GM19043 (cell line): ENCODE results near the gene CPNE7.
"Not testable (repeated sequence)": the region's sequence is repeated elsewhere in the genome, so short reads cannot be mapped to it uniquely, and the experiment has no call there.

ENCODE experiments used
- ATAC-seq: cut with Tn5 transposase; IDR thresholded peaks from one replicate; pipeline ENCODE4 v1.9.1; 2021; ENCODE audit warnings: low read depth; ENCODE audit not compliant: unreplicated experiment

The CPNE7 gene

GRCh38 chr16:89581861-89582563, 6.5 kb downstream of the CPNE7 start:
- no peak for ATAC-seq

GRCh38 chr16:89582614-89583196, 7.1 kb downstream of the CPNE7 start:
- ATAC-seq = no peak

- no peak for ATAC-seq
These were observed 7.8 kb downstream of the CPNE7 start for GRCh38 chr16:89583197-89583894.

DNA sequence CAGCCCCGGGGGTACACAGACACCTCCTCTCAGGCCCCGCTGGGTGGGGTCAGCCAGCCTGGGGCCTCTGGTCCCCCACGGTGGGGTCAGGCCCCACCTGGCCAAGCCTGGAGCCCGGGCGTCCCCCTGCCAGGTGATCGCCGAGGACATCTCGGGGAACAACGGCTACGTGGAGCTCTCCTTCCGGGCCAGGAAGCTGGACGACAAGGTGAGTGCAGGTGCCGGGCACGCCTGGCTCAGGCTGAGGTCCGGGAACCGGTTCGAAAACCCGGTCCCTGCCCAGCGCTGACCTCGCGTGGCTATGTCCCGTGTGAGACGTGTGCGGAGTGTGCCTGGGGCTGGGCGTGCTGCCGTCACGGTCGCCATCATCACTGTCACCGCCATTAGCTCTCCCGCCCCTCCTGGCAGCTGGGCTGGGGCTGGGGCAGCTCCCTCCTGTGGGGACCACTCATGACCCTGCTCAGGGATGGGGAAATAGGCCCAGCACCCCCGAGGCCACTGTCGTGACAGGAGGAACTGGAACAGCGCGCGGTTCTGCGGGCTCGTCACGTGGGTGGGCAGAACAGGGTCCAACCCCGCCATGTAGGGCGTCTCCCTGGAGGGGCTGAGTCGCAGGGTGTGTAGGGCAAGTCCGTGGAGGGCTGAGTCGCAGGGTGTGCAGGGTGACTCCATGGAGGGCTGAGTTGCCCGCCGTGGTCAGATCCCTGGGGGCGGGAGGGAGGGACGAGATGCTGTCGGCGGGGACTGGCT, 8.5 kb downstream of the CPNE7 start:
- no peak for ATAC-seq

- ATAC-seq = no peak
These were observed 9.4 kb downstream of the CPNE7 start for GRCh38 chr16:89584768-89585549.

DNA sequence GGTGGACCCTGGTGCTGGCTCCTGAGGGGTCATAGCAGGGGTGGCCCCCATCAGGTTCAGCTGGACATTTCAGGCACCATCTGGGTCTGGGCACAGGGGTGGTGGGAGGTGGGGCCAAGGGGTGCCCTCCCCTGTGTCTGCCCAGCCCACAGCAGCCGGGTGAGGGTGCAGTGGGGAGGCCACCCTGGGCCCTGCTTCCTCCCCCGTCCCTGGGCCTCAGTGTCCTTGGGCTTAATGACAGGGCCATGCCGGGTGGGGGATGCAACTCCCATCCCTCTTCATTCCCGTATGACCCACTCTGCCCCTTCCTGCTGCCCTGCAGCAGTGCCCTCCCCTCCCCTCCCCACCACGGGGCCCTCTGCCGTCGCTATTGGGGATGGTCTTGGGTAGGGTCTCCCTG, 10.7 kb downstream of the CPNE7 start:
- ATAC-seq = no peak

- ATAC-seq = no peak
These were observed 11.3 kb downstream of the CPNE7 start for GRCh38 chr16:89586853-89587252.

DNA sequence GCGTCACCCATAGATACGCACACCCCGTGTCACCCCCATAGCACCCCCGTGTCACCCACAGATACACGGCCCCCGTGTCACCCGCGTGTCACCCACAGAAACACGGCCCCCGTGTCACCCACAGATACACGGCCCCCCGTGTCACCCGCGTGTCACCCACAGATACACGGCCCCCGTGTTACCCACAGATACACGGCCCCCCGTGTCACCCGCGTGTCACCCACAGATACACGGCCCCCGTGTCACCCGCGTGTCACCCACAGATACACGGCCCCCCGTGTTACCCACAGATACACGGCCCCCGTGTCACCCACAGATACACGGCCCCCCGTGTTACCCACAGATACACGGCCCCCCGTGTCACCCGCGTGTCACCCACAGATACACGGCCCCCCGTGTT, 12.1 kb downstream of the CPNE7 start:
- ATAC-seq = not testable (repeated sequence)

DNA sequence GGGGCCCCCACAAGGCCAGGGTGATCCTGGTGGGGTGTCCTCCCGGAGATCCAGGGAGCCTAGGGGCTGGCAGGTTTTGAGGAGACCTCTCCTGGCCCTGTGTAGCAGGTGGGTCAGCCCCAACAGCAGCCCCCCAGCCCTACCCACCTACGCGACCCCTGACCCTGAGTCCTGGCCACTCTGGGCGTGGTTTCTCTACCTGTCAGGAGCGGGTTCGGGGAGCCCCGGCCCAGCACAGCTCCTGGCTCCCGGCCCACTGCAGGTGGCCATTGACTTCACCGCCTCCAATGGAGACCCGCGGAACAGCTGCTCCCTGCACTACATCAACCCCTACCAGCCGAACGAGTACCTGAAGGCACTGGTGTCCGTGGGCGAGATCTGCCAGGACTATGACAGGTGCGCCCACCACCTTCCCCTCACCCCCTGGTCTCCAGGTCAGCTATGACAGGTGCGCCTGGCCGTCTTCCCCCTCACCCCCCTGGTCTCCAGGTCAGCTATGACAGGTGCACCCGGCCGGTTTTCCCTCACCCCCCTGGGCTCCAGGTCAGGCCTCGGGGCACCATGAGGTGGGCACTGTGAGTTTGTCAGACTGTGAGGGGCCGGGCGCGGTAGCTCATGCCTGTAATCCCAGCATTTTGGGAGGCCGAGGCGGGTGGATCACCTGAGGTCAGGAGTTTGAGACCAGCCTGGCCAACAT, 13.0 kb downstream of the CPNE7 start:
- ATAC-seq = no peak

- ATAC-seq = no peak
These were observed 13.8 kb downstream of the CPNE7 start for GRCh38 chr16:89589241-89589926.

- ATAC-seq = no peak
These were observed 18.3 kb downstream of the CPNE7 start for GRCh38 chr16:89593841-89594240.

GRCh38 chr16:89595330-89596060, 19.9 kb downstream of the CPNE7 start:
- no peak for ATAC-seq

- ATAC-seq = no peak
These were observed 20.6 kb downstream of the CPNE7 start for GRCh38 chr16:89596061-89596689.

- ATAC-seq = no peak
These were observed 21.5 kb downstream of the CPNE7 start for GRCh38 chr16:89596957-89597649.

GRCh38 chr16:89598199-89598598, 22.6 kb downstream of the CPNE7 start:
- no peak for ATAC-seq

DNA sequence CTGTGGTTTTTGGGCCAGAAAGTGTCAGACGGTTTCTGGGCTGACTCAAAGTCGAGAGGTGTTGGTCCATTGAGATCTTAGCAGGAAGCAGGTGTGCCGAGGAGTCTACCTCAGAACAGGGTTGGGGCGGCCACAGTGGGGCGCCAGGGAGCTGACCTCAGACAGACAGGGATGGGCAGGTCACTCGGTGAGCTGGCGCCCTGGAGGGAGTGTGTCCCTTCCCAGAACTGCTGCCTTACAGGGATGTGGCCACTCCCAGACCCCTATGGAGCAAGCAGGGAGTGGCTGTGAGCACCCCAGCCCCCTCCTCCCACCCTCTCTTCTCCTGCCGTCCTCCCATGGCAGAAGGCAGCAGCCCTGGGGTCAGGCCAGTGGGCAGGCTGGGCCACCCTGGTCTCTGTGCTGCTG, 23.9 kb downstream of the CPNE7 start:
- no peak for ATAC-seq

DNA sequence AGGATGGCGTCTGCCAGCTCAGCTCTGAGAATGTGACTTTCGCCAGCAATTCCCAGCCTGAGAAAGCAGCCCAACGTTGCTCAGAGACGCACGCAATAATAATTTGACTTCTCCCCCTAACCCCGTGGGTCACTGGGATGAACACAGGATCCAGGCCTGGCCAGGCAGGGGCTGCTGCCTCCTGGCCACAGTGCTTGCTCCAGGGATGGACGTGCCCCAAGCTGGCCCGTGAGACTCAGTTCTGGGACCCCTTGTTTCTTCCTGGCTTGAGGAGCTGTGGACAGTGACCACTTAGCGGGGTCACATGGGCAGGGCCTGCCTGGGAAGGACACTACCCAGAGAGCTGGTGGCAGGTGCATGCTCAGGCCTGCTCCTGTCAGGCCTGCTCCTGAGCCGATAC, 24.3 kb downstream of the CPNE7 start:
- ATAC-seq = no peak

GRCh38 chr16:89600427-89600826, 24.9 kb downstream of the CPNE7 start:
- no peak for ATAC-seq
